GM10266 (cell line): Measurements from ENCODE around the gene CAMK2B.

Source experiments
- DNase-seq: peaks from one replicate; pipeline ENCODE4 v3.0.0; 2012; ENCODE audit errors: extremely low spot score
- TF ChIP-seq, protein P1 (sequence below): IDR thresholded peaks from 2 replicates; pipeline ENCODE4 v1.5.1; 2012; ENCODE audit warnings: mild to moderate bottlenecking, low read depth; ENCODE audit not compliant: control insufficient read depth, insufficient read depth; ENCODE audit errors: missing control alignments

Gene CAMK2B

DNA sequence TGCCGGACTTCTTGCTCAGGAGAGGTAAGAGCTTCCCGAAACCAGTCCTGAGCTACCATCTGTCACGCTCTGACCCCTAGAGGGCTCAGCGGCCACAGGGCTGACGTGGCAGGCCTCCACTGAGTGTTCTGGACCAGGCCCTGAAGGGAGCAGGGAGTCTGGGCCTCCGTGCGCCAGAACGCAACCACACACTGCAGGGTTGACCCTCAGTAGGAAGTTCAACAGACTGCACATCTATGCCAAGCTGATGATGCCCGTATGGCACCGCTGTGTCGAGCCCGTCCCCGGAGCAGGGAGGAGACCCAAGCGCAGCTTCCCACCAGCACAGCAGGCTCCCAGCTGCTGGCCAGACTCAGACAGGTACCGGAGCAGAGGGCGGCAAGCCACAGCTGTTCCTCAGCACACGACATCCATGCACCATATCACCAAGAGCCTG is 39.2 kb downstream of the CAMK2B start:
- no peak for DNase-seq
- TF ChIP-seq, protein P1, sequence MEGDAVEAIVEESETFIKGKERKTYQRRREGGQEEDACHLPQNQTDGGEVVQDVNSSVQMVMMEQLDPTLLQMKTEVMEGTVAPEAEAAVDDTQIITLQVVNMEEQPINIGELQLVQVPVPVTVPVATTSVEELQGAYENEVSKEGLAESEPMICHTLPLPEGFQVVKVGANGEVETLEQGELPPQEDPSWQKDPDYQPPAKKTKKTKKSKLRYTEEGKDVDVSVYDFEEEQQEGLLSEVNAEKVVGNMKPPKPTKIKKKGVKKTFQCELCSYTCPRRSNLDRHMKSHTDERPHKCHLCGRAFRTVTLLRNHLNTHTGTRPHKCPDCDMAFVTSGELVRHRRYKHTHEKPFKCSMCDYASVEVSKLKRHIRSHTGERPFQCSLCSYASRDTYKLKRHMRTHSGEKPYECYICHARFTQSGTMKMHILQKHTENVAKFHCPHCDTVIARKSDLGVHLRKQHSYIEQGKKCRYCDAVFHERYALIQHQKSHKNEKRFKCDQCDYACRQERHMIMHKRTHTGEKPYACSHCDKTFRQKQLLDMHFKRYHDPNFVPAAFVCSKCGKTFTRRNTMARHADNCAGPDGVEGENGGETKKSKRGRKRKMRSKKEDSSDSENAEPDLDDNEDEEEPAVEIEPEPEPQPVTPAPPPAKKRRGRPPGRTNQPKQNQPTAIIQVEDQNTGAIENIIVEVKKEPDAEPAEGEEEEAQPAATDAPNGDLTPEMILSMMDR = no peak

DNA sequence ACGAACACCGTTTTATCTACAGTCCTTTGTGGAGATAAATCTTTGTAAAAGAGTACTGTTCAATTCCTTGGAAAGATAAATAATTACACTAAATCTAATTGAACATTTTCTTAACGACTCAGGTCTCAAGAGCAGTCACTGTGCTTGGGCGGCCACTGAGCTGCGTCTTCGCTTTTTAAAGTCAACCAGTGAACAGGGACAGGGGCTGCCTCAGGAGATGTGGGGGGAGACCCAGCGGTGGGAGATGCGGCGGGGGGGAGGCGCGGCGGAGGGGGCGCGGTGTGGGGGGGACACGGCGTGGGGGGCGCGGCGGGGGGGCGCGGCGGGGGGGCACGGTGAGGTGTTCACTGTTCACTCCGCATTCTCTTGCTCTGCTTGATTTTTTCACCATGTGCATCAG is 39.8 kb downstream of the CAMK2B start:
- TF ChIP-seq, protein P1 = no peak
- no peak for DNase-seq

DNA sequence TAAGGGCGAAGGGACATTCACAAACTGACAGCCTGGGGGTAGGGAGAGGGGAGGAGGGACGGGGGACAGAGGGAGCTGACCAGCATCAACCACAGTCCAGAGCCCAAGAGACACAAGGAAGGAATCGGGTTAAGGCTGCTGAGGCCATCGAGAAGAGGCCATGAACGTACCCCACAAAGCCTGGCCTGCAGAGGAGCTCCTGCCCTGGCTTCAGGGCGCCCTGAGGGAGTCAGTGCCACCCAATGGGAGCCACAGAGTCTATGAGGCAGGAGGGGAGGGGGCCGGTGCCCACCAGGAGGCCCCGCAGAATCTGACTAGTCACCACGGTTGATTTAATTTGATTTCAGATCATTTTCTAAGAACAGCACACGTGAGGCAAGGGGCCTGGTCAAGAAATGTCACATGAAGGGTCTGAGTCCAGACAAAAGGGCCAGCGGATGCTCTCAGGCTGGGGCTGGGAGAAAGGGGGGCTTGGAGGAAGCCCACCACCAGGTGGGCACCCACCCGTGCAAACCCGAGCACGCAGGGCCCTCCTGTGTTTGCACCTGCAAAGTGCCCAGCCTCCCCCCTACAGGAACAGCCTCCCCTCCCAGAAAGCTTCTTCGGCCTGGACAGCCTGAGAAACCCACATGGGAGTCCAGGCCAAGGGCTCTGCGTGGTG is 40.4 kb downstream of the CAMK2B start:
- TF ChIP-seq, protein P1 = no peak
- DNase-seq = no peak

DNA sequence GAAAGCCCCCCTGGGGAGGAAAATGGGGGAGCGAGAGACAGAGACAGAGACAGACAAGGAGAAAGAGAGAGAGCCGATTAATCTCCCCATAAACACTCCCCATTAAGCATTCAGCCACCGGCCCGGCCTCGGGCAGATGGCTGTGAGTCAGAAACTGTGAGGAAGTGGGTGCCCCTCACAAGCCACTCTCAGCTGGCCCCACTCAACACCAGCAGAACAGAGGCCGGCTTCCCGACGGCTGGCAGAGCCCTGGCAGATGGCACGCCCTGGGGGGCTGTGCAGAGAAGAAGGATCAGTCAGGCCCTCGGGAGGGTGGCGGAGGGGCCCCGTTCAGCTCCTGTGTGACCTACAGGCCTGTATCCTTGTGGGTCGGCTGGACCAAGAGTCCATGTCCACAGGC is 41.2 kb downstream of the CAMK2B start:
- TF ChIP-seq, protein P1 = no peak
- no peak for DNase-seq

DNA sequence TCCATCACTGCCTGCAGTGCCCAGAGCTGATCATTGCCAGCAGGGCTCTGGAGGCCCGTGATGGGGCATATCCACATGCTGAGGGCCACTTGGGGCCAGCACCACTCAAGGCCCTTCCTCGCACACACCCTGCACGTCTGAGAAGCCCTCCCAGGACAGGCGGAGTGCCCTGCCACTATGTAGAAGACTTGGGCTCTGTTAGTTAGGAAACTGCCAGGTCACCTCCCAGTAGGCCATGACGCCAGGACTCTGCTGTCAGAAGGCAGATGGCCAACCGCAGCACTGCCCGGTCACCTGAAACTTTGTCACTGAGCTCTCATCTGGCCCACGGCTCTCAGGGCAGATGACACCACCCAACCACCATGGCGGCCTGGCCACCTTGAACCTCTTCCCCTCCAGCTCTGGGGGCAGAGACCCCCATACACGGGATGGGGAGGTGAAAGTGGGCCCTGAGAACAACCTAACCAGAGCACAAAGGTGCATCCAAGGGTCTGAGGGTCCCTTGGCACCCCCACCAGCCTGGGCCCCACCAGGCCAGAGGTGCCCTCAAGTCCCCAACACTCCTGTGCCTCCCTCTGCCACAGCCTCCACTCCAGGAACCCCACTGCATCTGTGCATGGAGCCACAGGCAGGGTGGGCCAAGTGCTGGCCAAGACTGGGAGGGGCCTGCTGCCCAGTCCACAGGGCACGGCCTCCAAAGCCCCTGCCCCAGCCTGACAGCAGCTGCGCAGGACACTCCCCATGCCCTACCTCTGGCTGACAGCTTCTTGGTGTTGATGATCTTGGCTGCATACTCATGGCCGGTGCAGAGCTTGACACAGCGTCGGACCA is 41.8 kb downstream of the CAMK2B start:
- DNase-seq = no peak
- TF ChIP-seq, protein P1 = no peak

DNA sequence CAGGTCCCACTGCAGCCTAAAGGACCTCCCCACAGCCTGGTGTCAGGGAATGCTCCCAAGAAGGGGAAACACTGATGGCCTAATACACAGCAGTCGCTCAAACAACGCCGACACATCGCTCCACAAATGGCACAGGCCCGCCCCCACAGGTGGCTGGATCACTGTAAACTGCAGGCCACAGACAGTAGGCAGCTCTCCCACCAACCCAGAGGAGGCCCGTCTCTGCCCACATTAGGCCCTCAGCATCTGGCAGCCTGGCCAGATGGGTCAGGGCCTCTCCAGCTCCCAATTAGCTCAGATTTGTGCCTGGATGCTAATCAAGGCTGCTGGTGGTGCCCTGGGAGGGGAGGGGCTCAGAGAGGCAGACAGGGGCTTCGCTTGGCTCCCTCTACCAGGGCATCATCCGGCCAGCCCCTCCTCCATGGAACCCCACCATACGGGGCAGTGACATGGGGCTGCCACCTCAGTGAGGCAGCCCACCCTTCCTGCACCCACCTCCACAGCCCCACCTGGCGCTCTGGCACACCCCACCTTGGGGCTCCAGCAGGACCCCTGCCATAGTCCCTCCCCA is 42.7 kb downstream of the CAMK2B start:
- no peak for DNase-seq
- TF ChIP-seq, protein P1 = no peak
